GM23338 (cell line): ENCODE measurements around the gene XRRA1. TPM values are rescaled to one million over a fixed set of nuclear protein-coding genes. Genes with fewer than 3 reads are reported as not detected.
A peak's percentile ranks its signal among the peaks of the same experiment; 100 is the strongest.

Experiments used
- ATAC-seq: fragments of 200-7000 bp; cut with Tn5 transposase; 3 replicates; pipeline ENCODE4 v1.9.1; 2020
- DNase-seq: peaks from one replicate; pipeline ENCODE4 v3.0.0-alpha.2; 2015; ENCODE audit warnings: low spot score
- H2AFZ ChIP-seq: fragments of 200-600 bp; sonication (generic); 2 replicates; pipeline ENCODE4 v1.8.0; 2016; ENCODE audit warnings: antibody characterized with exemption, mild to moderate bottlenecking, moderate library complexity
- H3F3A ChIP-seq: fragments of 200-600 bp; sonication (generic); replicated peaks from 2 replicates; pipeline ENCODE4 v1.8.0; 2017; ENCODE audit warnings: antibody characterized with exemption, mixed run types, low read depth
- H3K27ac ChIP-seq: fragments of 200-600 bp; sonication (generic); 2 replicates; pipeline ENCODE4 v1.6.1; 2016; ENCODE audit warnings: low read depth
- H3K27me3 ChIP-seq: fragments of 200-600 bp; sonication (generic); 2 replicates; pipeline ENCODE4 v1.8.0; 2016; ENCODE audit warnings: mild to moderate bottlenecking, mixed run types, moderate library complexity; ENCODE audit not compliant: insufficient read depth
- H3K36me3 ChIP-seq: fragments of 200-600 bp; sonication (generic); 2 replicates; pipeline ENCODE4 v1.8.0; 2016; ENCODE audit warnings: mild to moderate bottlenecking; ENCODE audit not compliant: insufficient read depth
- H3K4me1 ChIP-seq: fragments of 200-600 bp; sonication (generic); 2 replicates; pipeline ENCODE4 v1.8.0; 2016; ENCODE audit warnings: mild to moderate bottlenecking, moderate library complexity; ENCODE audit not compliant: insufficient read depth
- H3K4me2 ChIP-seq: fragments of 200-600 bp; sonication (generic); 2 replicates; pipeline ENCODE4 v1.7.1; 2017; ENCODE audit warnings: mixed run types
- H3K4me3 ChIP-seq: fragments of 200-600 bp; sonication (generic); 2 replicates; pipeline ENCODE4 v1.6.1; 2016; ENCODE audit warnings: mixed run types
- H3K79me2 ChIP-seq: fragments of 200-600 bp; sonication (generic); replicated peaks from 2 replicates; pipeline ENCODE4 v1.8.0; 2017; ENCODE audit warnings: mild to moderate bottlenecking; ENCODE audit not compliant: insufficient read depth
- H3K9me2 ChIP-seq: fragments of 200-600 bp; sonication (generic); 2 replicates; pipeline ENCODE4 v1.8.0; 2017; ENCODE audit not compliant: insufficient read depth
- H4K20me1 ChIP-seq: fragments of 200-600 bp; sonication (generic); replicated peaks from 2 replicates; pipeline ENCODE4 v1.8.0; 2017; ENCODE audit warnings: mild to moderate bottlenecking; ENCODE audit not compliant: insufficient read depth
- H3K27ac Mint-ChIP-seq: 2 replicates; pipeline ENCODE4 v1.8.0; 2020; ENCODE audit warnings: inconsistent platforms, mild to moderate bottlenecking, moderate library complexity, mixed read lengths
- H3K27me3 Mint-ChIP-seq: 3 replicates; pipeline ENCODE4 v1.8.0; 2022; ENCODE audit warnings: low read depth, mild to moderate bottlenecking, moderate library complexity, mixed read lengths, inconsistent platforms; ENCODE audit not compliant: insufficient read depth, poor library complexity
- H3K36me3 Mint-ChIP-seq: 3 replicates; pipeline ENCODE4 v1.8.0; 2021; ENCODE audit warnings: low read depth, mild to moderate bottlenecking, inconsistent platforms, moderate library complexity, mixed read lengths
- H3K4me1 Mint-ChIP-seq: 3 replicates; pipeline ENCODE4 v1.8.0; 2020; ENCODE audit warnings: mild to moderate bottlenecking, inconsistent platforms, mixed read lengths
- H3K4me3 Mint-ChIP-seq: 3 replicates; pipeline ENCODE4 v1.8.0; 2021; ENCODE audit warnings: moderate library complexity, mild to moderate bottlenecking, inconsistent platforms, mixed read lengths
- H3K9me3 Mint-ChIP-seq: 3 replicates; pipeline ENCODE4 v1.8.0; 2020; ENCODE audit warnings: moderate library complexity, mild to moderate bottlenecking, inconsistent platforms, mixed read lengths
- CREB1 ChIP-seq: fragments of 250-450 bp; sonication (Bioruptor Pico); IDR thresholded peaks from 2 replicates; pipeline ENCODE4 v1.5.0; 2020; ENCODE audit warnings: low read depth, mild to moderate bottlenecking, moderate library complexity
- EZH2 ChIP-seq: fragments of 200-600 bp; sonication (generic); IDR thresholded peaks from one replicate; pipeline ENCODE4 v1.8.0; 2017; ENCODE audit warnings: antibody characterized with exemption, mild to moderate bottlenecking, low read depth; ENCODE audit not compliant: unreplicated experiment
- JUNB ChIP-seq: IDR thresholded peaks from one replicate; pipeline ENCODE4 v1.6.1; 2016; ENCODE audit warnings: antibody characterized with exemption; ENCODE audit not compliant: unreplicated experiment
- NANOG ChIP-seq: IDR thresholded peaks from 2 replicates; pipeline ENCODE4 v1.6.1; 2016; ENCODE audit warnings: antibody characterized with exemption, borderline replicate concordance
- POLR2AphosphoS5 ChIP-seq: IDR thresholded peaks from 2 replicates; pipeline ENCODE4 v1.6.1; 2016; ENCODE audit warnings: antibody characterized with exemption, low read depth
- STAT1 ChIP-seq: IDR thresholded peaks from one replicate; pipeline ENCODE4 v1.6.1; 2016; ENCODE audit warnings: antibody characterized with exemption; ENCODE audit not compliant: unreplicated experiment
- ZNF331 ChIP-seq: fragments of 250-450 bp; sonication (Bioruptor Pico); IDR thresholded peaks from 2 replicates; pipeline ENCODE4 v1.5.0; 2020; ENCODE audit warnings: low read depth, mild to moderate bottlenecking, moderate library complexity
- polyA plus RNA-seq: library from polyadenylated mRNA; unstranded; fragments of >200 nt; fragmentation: Nextera tagmentation; extraction: Ambion mirVana; gene quantifications from 2 replicates; pipeline ENCODE4 v1.2.1, GENCODE V29; 2016
- total RNA-seq: library from RNA; depleted of rRNA; stranded (reverse); fragments of >200 nt; shearing (Covaris generic); gene quantifications from 2 replicates; pipeline ENCODE4 v1.2.3, GENCODE V29; 2014
- TF ChIP-seq, protein P1 (sequence below): IDR thresholded peaks from one replicate; pipeline ENCODE4 v1.6.1; 2018; ENCODE audit warnings: antibody characterized with exemption; ENCODE audit not compliant: unreplicated experiment
- TF ChIP-seq, protein P2 (sequence below): IDR thresholded peaks from 2 replicates; pipeline ENCODE4 v1.6.1; 2016; ENCODE audit warnings: antibody characterized with exemption
- TF ChIP-seq, protein P3 (sequence below), 2 experiments: fragments of 200-600 bp in 1 of 2; sonication (generic) in 1 of 2; conservative IDR thresholded peaks; 2 replicates each; pipeline versions ENCODE4 v1.5.1 to v1.6.1; 2016 to 2017; ENCODE audit warnings: antibody characterized with exemption in 2 of 2, low read depth in 2 of 2, mild to moderate bottlenecking in 2 of 2, moderate library complexity in 1 of 2

Gene XRRA1
- total and polyA plus RNA-seq, 2 experiments from 2014 or later: 4.9 to 5.4 TPM

DNA sequence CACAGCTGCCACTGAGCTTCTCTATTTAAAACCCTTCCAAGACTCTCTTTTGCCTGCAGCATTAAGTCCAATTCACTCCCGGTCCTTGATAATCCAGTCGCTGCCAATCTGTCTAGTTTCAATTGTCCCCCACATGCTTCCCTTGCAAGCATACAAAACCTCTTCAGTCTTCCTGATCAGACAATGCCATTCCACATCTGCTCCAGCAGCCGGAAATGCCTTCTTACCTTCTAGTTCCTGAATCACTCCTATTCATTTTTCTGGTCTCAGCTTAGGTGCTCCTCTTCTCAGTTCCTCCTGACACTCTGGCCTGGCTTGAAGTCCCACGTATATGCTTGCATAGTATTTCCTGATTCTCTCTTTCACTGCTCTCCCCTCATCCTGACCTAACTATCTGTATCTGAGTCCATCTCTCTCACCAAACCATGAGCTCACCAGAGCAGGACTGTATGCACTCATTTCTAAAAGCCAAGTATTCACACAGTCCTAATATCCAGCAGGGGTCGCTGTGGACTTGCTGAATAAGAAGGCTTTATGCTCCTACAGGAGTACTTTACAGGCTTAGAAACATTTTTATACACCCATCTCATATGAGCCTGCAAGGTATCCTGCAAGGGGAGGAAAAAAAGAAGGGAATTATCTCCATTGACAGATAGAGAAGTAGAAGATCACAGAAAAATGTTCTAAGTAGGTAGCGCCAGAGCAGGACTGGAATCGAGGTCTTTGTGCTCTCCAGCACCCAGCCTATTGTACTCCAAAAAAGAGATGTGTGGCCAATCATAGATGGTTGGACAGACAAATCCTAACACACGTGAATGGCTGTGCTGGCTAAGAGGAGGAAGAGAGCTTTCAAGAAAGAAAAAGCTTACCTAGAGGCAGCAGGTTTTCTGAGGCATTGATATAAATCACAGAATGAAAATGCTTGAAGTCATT is 19.2 kb downstream of the XRRA1 start:
- H3K27me3 Mint-ChIP-seq: no peaks in the 10 kb centered on the region

DNA sequence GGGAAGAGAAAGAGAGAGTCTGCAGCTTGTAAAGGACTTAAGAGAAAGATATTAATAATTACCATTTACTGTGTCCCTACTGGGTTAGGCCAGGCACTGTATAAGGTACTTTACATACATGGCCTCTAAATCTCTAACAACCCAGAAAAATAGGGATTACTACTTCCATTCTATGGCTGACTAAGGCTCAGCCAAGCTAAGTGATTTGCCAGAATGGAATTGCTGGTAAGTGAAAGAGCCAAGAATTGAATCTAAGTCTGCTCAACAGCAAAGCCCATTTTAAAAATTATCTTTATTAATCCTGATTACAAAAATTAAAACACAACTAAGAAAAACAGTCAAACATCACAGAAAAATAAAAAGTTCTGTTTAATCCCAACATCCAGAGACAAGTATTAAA is 21.4 kb downstream of the XRRA1 start:
- TF ChIP-seq ZNF331 (CRISPR knock-in tag) (no peak), NANOG (no peak), JUNB (no peak), POLR2AphosphoS5 (no peak), EZH2 (no peak), STAT1 (no peak), CREB1 (no peak)
- TF ChIP-seq, protein P1, sequence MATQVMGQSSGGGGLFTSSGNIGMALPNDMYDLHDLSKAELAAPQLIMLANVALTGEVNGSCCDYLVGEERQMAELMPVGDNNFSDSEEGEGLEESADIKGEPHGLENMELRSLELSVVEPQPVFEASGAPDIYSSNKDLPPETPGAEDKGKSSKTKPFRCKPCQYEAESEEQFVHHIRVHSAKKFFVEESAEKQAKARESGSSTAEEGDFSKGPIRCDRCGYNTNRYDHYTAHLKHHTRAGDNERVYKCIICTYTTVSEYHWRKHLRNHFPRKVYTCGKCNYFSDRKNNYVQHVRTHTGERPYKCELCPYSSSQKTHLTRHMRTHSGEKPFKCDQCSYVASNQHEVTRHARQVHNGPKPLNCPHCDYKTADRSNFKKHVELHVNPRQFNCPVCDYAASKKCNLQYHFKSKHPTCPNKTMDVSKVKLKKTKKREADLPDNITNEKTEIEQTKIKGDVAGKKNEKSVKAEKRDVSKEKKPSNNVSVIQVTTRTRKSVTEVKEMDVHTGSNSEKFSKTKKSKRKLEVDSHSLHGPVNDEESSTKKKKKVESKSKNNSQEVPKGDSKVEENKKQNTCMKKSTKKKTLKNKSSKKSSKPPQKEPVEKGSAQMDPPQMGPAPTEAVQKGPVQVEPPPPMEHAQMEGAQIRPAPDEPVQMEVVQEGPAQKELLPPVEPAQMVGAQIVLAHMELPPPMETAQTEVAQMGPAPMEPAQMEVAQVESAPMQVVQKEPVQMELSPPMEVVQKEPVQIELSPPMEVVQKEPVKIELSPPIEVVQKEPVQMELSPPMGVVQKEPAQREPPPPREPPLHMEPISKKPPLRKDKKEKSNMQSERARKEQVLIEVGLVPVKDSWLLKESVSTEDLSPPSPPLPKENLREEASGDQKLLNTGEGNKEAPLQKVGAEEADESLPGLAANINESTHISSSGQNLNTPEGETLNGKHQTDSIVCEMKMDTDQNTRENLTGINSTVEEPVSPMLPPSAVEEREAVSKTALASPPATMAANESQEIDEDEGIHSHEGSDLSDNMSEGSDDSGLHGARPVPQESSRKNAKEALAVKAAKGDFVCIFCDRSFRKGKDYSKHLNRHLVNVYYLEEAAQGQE: no peak
- TF ChIP-seq, protein P2, sequence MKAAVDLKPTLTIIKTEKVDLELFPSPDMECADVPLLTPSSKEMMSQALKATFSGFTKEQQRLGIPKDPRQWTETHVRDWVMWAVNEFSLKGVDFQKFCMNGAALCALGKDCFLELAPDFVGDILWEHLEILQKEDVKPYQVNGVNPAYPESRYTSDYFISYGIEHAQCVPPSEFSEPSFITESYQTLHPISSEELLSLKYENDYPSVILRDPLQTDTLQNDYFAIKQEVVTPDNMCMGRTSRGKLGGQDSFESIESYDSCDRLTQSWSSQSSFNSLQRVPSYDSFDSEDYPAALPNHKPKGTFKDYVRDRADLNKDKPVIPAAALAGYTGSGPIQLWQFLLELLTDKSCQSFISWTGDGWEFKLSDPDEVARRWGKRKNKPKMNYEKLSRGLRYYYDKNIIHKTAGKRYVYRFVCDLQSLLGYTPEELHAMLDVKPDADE: no peak
- Histone ChIP-seq H3K36me3 (no peaks in the 10 kb centered on the region), H3K27me3 (no peaks in the 10 kb centered on the region), H3F3A (no peaks in the 10 kb centered on the region), H3K4me2 (no peak overlapping the region), H3K4me3 (no peak overlapping the region), H2AFZ (no peak overlapping the region), H3K9me2 (no peaks in the 10 kb centered on the region), H4K20me1 (no peaks in the 10 kb centered on the region), H3K79me2 (no peaks in the 10 kb centered on the region), H3K27ac (no peak overlapping the region), H3K4me1 (no peaks in the 10 kb centered on the region)
- no peak for ATAC-seq
- H3K9me3 Mint-ChIP-seq: no peaks in the 10 kb centered on the region
- H3K4me3 Mint-ChIP-seq: no peak overlapping the region
- no peaks in the 10 kb centered on the region for H3K27me3 Mint-ChIP-seq
- no peak overlapping the region for H3K27ac Mint-ChIP-seq
- no peaks in the 10 kb centered on the region for H3K4me1 Mint-ChIP-seq
- H3K36me3 Mint-ChIP-seq: no peaks in the 10 kb centered on the region
- no peak for DNase-seq

More for the DNA sequence above, 19.2 kb downstream of the XRRA1 start:
- no peaks in the 10 kb centered on the region for H3F3A ChIP-seq
- no peaks in the 10 kb centered on the region for H3K36me3 Mint-ChIP-seq
- TF ChIP-seq, protein P3, sequence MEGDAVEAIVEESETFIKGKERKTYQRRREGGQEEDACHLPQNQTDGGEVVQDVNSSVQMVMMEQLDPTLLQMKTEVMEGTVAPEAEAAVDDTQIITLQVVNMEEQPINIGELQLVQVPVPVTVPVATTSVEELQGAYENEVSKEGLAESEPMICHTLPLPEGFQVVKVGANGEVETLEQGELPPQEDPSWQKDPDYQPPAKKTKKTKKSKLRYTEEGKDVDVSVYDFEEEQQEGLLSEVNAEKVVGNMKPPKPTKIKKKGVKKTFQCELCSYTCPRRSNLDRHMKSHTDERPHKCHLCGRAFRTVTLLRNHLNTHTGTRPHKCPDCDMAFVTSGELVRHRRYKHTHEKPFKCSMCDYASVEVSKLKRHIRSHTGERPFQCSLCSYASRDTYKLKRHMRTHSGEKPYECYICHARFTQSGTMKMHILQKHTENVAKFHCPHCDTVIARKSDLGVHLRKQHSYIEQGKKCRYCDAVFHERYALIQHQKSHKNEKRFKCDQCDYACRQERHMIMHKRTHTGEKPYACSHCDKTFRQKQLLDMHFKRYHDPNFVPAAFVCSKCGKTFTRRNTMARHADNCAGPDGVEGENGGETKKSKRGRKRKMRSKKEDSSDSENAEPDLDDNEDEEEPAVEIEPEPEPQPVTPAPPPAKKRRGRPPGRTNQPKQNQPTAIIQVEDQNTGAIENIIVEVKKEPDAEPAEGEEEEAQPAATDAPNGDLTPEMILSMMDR (conservative IDR thresholded peaks at IDR 0.05; ENCODE audit: low read depth in 2 of 2): peak; percentile 93 to 98
- TF ChIP-seq JUNB: no peak
- H3K4me1 Mint-ChIP-seq: no peaks in the 10 kb centered on the region
- no peaks in the 10 kb centered on the region for H3K79me2 ChIP-seq
- H3K4me3 ChIP-seq: no peak overlapping the region
- ATAC-seq (peak; percentile 98), DNase-seq (peak; percentile 95)
- H3K27ac Mint-ChIP-seq: no peak overlapping the region
- H4K20me1 ChIP-seq: no peaks in the 10 kb centered on the region
- no peaks in the 10 kb centered on the region for H3K4me1 ChIP-seq
- no peak overlapping the region for H2AFZ ChIP-seq
- H3K4me2 ChIP-seq: no peak overlapping the region
- no peaks in the 10 kb centered on the region for H3K9me2 ChIP-seq
- H3K4me3 Mint-ChIP-seq: no peak overlapping the region
- no peaks in the 10 kb centered on the region for H3K27me3 ChIP-seq
- no peaks in the 10 kb centered on the region for H3K9me3 Mint-ChIP-seq
- no peaks in the 10 kb centered on the region for H3K36me3 ChIP-seq
- no peak overlapping the region for H3K27ac ChIP-seq
